ENCODE results near the gene PAPOLG.

Gene PAPOLG

DNA sequence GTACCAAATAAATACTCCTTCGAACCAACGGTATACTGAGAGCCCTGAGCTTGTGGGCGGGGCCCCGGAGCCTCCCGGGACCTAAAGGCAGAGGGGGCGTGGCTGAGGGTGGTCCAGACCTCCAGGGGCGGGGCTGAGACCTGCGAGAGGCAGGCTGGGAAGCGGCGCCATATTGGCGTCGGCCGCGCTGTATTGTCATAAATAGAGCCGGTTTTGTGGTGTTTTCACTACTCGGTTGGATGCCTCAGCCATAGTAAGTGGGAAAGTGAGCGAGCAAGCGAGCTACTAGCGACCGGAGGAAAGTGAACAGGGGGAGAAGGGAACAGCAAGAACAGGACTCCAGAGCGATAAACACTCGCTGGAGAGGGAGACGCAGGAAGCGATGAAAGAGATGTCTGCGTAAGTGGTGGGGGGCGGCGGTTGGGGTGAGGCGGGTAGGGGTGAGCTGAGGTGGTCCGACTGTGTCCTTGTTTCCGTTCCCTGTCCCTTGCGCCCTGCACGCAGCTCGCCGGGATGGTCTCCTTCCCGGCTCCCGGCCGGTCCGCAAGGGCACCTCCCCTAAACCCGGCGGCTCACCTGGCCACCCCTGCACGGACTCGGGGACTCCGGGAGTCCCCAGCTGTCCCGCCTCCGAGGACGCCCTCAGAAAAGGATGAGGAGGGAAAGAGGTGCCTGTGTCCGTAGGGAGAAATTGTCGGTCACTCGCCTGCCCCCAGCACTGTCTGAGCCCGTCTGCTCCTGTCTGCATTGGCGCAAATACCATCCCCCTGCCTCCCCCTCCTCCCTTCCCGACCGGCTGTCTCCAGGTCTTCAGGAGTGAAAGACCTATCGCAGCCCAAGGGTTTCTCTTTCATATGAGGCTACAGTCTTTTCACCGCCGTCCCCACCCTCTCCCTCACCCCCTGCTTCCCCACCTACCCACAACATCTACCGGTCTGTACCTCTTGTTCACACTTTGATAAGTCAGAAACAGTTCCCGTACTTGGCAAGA, at the start of gene PAPOLG:
PAPOLG (plus strand) TSS at position 172 of the 991 bp plus-strand sequence; CDS start at position 383, 211 bp downstream.
- H3K4me1 ChIP-seq (ENCODE audit: control insufficient read depth, insufficient read depth, low read length) = peaks cover 4% of the 10 kb centered on the region
- H3K9me3 ChIP-seq (ENCODE audit: control insufficient read depth in 2 of 2, low read length in 2 of 2) = no peaks in the 10 kb centered on the region
- peak within 1 kb of the TSS; percentile 75 to 98 for H3K4me3 ChIP-seq (ENCODE audit: low read length in 2 of 2)

DNA sequence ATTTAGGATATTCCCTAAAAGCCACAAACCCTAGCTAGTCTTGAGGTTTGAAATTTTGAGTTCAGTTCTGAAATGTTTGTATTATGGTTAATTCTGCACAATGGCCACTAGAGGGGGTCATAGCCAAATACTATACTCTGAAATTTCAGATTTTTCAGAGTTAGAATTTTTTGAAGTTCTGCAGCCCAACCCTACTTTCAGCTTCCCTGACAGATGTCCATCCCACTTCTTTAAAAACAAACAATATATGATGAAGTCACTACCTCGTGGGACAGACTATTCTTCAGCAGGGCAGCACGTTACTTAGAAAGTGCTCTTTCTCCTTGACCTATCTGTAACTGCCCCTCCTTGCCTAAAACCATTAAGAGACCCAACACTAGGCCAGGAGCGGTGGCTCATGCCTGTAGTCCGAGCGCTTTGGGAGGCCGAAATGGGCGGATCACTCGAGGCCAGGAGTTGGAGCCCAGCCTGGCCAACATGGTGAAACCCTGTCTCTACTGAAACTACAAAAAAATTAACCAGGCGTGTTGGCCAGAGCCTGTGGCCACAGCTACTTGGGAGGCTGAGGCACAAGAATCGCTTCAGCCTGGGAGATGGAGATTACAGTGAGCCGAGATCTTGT, 48.2 kb upstream of the PAPOLG start:
- Histone ChIP-seq H3K9ac (ENCODE audit: low read length in 2 of 2) (no peak overlapping the region), H3K4me3 (ENCODE audit: low read length in 2 of 2) (no peak overlapping the region), H3K27me3 (ENCODE audit: control insufficient read depth in 1 of 2, insufficient read depth in 2 of 2, low read length in 2 of 2) (no peaks in the 10 kb centered on the region), H3K9me3 (ENCODE audit: control insufficient read depth in 2 of 2, low read length in 2 of 2) (no peaks in the 10 kb centered on the region), H3K4me1 (ENCODE audit: control insufficient read depth, insufficient read depth, low read length) (no peaks in the 10 kb centered on the region), H3K36me3 (ENCODE audit: control insufficient read depth in 2 of 2, insufficient read depth in 2 of 2, low read length in 2 of 2) (no peaks in the 10 kb centered on the region), H3K27ac (ENCODE audit: low read length) (no peak overlapping the region)

More for the DNA sequence above, at the start of gene PAPOLG:
- Histone ChIP-seq H3K9ac (ENCODE audit: low read length in 2 of 2) (peak within 1 kb of the TSS; percentile 90 to 91), H3K27me3 (ENCODE audit: control insufficient read depth in 1 of 2, insufficient read depth in 2 of 2, low read length in 2 of 2) (no peaks in the 10 kb centered on the region), H3K36me3 (ENCODE audit: control insufficient read depth in 2 of 2, insufficient read depth in 2 of 2, low read length in 2 of 2) (peaks cover 7 to 10% of the 10 kb centered on the region in 2 donors), H3K27ac (ENCODE audit: low read length) (peak within 1 kb of the TSS; percentile 74)

DNA sequence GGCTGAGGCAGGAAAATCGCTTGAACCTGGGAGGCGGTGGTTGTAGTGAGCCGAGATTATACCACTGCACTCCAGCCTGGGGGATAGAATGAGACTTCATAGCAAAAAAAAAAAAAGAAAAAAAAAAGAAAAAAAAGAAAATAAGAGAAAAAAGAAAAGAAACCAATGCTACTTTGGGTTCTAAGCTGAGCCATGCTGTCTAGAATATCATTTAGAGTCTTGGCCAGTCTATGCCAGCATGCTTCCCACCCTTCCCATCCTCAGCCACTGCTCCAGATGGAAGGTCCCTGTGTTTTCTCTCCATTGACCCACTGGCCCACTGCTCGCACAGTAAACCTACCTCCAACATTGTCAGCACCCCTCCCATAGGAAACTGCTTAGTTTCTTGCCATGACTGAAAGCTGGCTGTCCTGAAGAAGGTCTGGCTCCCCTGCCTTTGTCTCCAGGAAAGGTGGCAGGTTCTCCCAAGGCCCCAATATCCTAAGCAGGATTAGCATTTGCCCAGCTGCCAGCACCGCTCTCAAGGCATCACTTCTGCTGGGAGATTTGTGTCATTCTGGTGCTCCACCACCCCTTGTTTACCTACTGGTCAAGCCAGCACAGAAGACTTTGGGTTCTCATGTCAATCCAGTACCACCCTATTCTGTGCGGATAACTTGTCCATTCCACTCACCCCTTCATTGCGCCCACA, 47.3 kb upstream of the PAPOLG start:
- Histone ChIP-seq H3K9me3 (ENCODE audit: control insufficient read depth in 2 of 2, low read length in 2 of 2) (no peaks in the 10 kb centered on the region), H3K4me1 (ENCODE audit: control insufficient read depth, insufficient read depth, low read length) (no peaks in the 10 kb centered on the region), H3K27me3 (ENCODE audit: control insufficient read depth in 1 of 2, insufficient read depth in 2 of 2, low read length in 2 of 2) (no peaks in the 10 kb centered on the region), H3K9ac (ENCODE audit: low read length in 2 of 2) (no peak overlapping the region), H3K4me3 (ENCODE audit: low read length in 2 of 2) (no peak overlapping the region), H3K36me3 (ENCODE audit: control insufficient read depth in 2 of 2, insufficient read depth in 2 of 2, low read length in 2 of 2) (no peaks in the 10 kb centered on the region), H3K27ac (ENCODE audit: low read length) (no peak overlapping the region)

DNA sequence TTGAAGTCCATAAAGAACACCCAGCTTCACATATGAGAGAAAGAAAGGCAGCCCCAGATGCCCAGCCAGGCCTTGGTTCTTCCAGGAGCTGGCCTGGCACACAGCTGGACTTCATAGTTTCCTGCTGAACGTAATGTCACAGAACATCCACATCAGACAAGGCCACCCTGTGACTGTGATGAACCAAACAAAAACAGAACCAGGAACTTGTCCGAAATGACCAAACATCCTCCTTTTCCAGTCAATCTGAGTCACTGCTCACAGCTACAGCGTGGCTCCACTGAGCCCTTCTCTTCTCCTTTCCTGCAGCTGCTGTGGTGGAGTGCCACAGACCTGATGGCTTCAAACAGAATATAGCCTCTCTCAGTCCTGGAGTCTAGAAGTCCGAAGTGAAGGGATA, 45.4 kb upstream of the PAPOLG start:
- Histone ChIP-seq H3K36me3 (ENCODE audit: control insufficient read depth in 2 of 2, insufficient read depth in 2 of 2, low read length in 2 of 2) (no peaks in the 10 kb centered on the region), H3K4me1 (ENCODE audit: control insufficient read depth, insufficient read depth, low read length) (no peaks in the 10 kb centered on the region), H3K27ac (ENCODE audit: low read length) (no peak overlapping the region), H3K27me3 (ENCODE audit: control insufficient read depth in 1 of 2, insufficient read depth in 2 of 2, low read length in 2 of 2) (no peaks in the 10 kb centered on the region), H3K4me3 (ENCODE audit: low read length in 2 of 2) (no peak overlapping the region), H3K9me3 (ENCODE audit: control insufficient read depth in 2 of 2, low read length in 2 of 2) (no peaks in the 10 kb centered on the region), H3K9ac (ENCODE audit: low read length in 2 of 2) (no peak overlapping the region)

DNA sequence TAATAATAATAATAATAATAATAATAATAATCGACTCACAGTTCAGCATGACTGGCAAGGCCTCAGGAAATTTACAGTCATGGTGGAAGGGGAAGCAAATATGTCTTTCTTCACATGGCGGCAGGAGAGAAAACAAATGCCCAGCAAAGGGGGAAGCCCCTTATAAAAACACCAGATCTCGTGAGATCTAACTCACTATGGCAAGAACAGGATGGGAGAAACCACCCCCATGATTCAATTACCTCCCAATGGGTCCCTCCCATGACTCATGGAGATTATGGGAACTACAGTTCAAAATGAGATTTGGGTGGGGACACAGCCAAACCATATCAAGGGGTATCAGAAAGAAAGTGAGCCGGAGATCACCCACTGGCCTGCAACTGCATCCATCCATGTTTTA, 40.5 kb upstream of the PAPOLG start:
- H3K9me3 ChIP-seq (ENCODE audit: control insufficient read depth in 2 of 2, low read length in 2 of 2) = no peaks in the 10 kb centered on the region
- no peaks in the 10 kb centered on the region for H3K27me3 ChIP-seq (ENCODE audit: control insufficient read depth in 1 of 2, insufficient read depth in 2 of 2, low read length in 2 of 2)
- H3K27ac ChIP-seq (ENCODE audit: low read length) = no peak overlapping the region
- no peaks in the 10 kb centered on the region for H3K4me1 ChIP-seq (ENCODE audit: control insufficient read depth, insufficient read depth, low read length)
- H3K36me3 ChIP-seq (ENCODE audit: control insufficient read depth in 2 of 2, insufficient read depth in 2 of 2, low read length in 2 of 2) = no peaks in the 10 kb centered on the region
- H3K4me3 ChIP-seq (ENCODE audit: low read length in 2 of 2) = no peak overlapping the region
- H3K9ac ChIP-seq (ENCODE audit: low read length in 2 of 2) = no peak overlapping the region

DNA sequence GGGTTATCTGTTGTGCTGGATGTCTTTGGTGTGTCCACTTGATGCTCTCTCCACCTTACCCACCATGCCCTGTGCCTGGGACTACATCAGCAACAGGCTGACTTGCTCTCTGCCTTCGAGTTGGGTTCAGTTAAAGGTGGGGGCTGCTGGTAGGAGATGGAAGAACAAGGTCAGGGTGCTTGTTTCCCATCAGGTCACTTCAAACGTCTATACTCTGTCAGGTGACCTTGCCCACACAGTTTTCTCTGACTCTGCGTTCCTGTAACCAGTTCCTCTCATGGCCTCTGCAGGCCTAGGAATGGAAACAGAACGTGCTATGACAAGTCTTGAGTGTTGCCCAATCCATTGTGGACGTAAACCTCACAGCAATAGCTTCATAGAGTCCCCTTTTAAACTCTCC, 38.4 kb upstream of the PAPOLG start:
- no peak overlapping the region for H3K27ac ChIP-seq (ENCODE audit: low read length)
- no peaks in the 10 kb centered on the region for H3K4me1 ChIP-seq (ENCODE audit: control insufficient read depth, insufficient read depth, low read length)
- no peaks in the 10 kb centered on the region for H3K9me3 ChIP-seq (ENCODE audit: control insufficient read depth in 2 of 2, low read length in 2 of 2)
- no peaks in the 10 kb centered on the region for H3K36me3 ChIP-seq (ENCODE audit: control insufficient read depth in 2 of 2, insufficient read depth in 2 of 2, low read length in 2 of 2)
- H3K9ac ChIP-seq (ENCODE audit: low read length in 2 of 2) = no peak overlapping the region
- H3K27me3 ChIP-seq (ENCODE audit: control insufficient read depth in 1 of 2, insufficient read depth in 2 of 2, low read length in 2 of 2) = no peaks in the 10 kb centered on the region
- no peak overlapping the region for H3K4me3 ChIP-seq (ENCODE audit: low read length in 2 of 2)

DNA sequence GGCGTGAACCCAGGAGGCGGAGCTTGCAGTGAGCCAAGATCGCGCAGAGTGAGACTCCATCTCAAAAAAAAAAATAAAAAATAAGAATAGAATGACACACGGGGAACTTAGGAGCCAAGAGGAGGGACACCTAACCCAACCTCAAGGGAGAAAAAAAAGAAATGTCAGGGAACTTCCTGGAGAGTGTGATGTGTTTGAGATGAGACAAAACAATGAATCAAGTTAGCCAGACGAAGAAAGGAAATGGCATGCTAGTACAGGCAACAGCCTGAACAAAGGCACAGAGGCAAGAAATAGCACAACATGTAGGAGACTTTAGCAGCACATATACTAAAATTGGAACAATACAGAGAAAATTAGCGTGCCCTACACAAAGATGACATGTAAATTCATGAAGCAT, 36.7 kb upstream of the PAPOLG start:
- Histone ChIP-seq H3K4me1 (ENCODE audit: control insufficient read depth, insufficient read depth, low read length) (no peaks in the 10 kb centered on the region), H3K27ac (ENCODE audit: low read length) (no peak overlapping the region), H3K4me3 (ENCODE audit: low read length in 2 of 2) (no peak overlapping the region), H3K36me3 (ENCODE audit: control insufficient read depth in 2 of 2, insufficient read depth in 2 of 2, low read length in 2 of 2) (no peaks in the 10 kb centered on the region), H3K9ac (ENCODE audit: low read length in 2 of 2) (no peak overlapping the region), H3K27me3 (ENCODE audit: control insufficient read depth in 1 of 2, insufficient read depth in 2 of 2, low read length in 2 of 2) (no peaks in the 10 kb centered on the region), H3K9me3 (ENCODE audit: control insufficient read depth in 2 of 2, low read length in 2 of 2) (no peaks in the 10 kb centered on the region)

DNA sequence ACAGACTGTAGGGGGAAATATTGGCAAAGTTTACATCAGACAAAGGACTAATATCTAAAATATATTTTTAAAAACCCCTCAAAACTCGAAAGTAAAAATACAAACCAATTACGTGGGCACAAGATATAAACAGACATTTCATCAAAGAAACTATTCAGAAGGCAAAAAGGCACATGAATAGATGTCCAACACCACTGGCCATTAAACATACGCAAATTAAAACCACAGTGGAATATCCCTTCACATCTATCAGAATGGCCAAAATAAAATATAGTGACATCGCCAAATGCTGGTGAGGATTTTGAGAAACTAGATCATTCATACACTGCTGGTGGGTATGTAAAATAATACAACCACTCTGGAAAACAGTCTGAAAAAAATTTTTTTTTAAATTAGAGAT, 30.6 kb upstream of the PAPOLG start:
- Histone ChIP-seq H3K36me3 (ENCODE audit: control insufficient read depth in 2 of 2, insufficient read depth in 2 of 2, low read length in 2 of 2) (no peaks in the 10 kb centered on the region), H3K9ac (ENCODE audit: low read length in 2 of 2) (no peak overlapping the region), H3K9me3 (ENCODE audit: control insufficient read depth in 2 of 2, low read length in 2 of 2) (no peaks in the 10 kb centered on the region), H3K4me1 (ENCODE audit: control insufficient read depth, insufficient read depth, low read length) (no peaks in the 10 kb centered on the region), H3K4me3 (ENCODE audit: low read length in 2 of 2) (no peak overlapping the region), H3K27me3 (ENCODE audit: control insufficient read depth in 1 of 2, insufficient read depth in 2 of 2, low read length in 2 of 2) (no peaks in the 10 kb centered on the region), H3K27ac (ENCODE audit: low read length) (no peak overlapping the region)

DNA sequence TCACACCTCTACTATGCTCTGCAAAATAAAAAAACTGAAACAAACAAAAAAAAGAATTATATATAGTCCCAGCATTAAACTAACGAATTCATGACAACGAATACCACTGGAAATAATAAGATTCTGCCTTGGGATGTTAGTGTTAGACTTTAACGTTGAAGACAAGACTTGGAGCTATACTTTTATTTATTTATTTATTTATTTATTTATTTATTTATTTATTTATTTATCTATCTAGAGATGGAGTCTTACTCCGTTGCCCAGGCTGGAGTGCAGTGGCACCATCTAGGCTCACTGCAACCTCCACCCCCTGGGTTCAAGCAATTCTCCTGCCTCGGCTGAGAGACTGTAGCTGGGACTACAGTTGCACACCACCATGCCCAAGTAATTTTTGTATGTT, 27.2 kb upstream of the PAPOLG start:
- Histone ChIP-seq H3K4me3 (ENCODE audit: low read length in 2 of 2) (no peak overlapping the region), H3K27me3 (ENCODE audit: control insufficient read depth in 1 of 2, insufficient read depth in 2 of 2, low read length in 2 of 2) (no peaks in the 10 kb centered on the region), H3K36me3 (ENCODE audit: control insufficient read depth in 2 of 2, insufficient read depth in 2 of 2, low read length in 2 of 2) (no peaks in the 10 kb centered on the region), H3K9me3 (ENCODE audit: control insufficient read depth in 2 of 2, low read length in 2 of 2) (no peaks in the 10 kb centered on the region), H3K27ac (ENCODE audit: low read length) (no peak overlapping the region), H3K9ac (ENCODE audit: low read length in 2 of 2) (no peak overlapping the region), H3K4me1 (ENCODE audit: control insufficient read depth, insufficient read depth, low read length) (no peaks in the 10 kb centered on the region)

DNA sequence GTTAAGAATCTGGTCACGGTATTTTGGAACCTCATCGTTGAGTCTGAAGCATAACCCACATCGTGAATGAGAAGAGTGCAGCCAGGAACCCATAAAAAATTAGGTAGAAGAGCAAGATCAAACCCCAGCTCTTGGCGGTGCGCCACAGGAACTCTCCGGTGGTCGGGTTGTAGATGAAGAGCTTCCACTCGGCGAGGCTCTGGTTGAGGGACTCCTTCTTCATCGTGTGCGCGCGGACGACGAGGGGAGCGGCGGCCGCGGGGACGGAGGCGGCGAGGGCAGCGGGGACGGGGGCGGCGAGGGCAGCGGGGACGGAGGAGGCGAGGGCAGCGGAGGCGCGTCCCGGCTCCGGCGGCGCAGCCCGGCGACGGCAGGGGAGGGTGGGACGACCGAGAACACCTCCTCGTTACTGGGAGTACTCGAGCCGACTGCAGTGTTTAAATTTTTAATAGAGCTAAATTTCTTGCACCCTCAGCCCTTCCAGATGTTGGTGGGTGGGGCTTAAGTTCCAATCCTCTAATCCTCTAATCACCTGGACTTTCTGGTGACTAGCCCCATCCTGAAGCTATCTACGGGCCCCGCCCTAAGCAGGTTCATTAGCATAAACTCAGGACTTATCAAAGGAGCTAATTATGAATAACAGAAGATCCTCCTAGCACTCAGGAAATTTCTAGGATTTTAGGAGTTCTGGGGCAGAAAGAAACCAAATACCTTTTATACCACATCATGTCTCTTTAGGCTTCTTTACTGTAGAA, 20.4 kb upstream of the PAPOLG start:
- peaks cover 0 to 3% of the 10 kb centered on the region in 2 donors for H3K9me3 ChIP-seq (ENCODE audit: control insufficient read depth in 2 of 2, low read length in 2 of 2)
- no peak overlapping the region for H3K9ac ChIP-seq (ENCODE audit: low read length in 2 of 2)
- peaks cover 7% of the 10 kb centered on the region for H3K4me1 ChIP-seq (ENCODE audit: control insufficient read depth, insufficient read depth, low read length)
- no peaks in the 10 kb centered on the region for H3K36me3 ChIP-seq (ENCODE audit: control insufficient read depth in 2 of 2, insufficient read depth in 2 of 2, low read length in 2 of 2)
- H3K4me3 ChIP-seq (ENCODE audit: low read length in 2 of 2) = peak overlapping the region; percentile 4 to 49
- peaks cover 7 to 14% of the 10 kb centered on the region in 2 donors for H3K27me3 ChIP-seq (ENCODE audit: control insufficient read depth in 1 of 2, insufficient read depth in 2 of 2, low read length in 2 of 2)
- no peak overlapping the region for H3K27ac ChIP-seq (ENCODE audit: low read length)

All from stomach smooth muscle (tissue), 2 donors.